Measurements from ENCODE around the gene CMTM7.

DNA sequence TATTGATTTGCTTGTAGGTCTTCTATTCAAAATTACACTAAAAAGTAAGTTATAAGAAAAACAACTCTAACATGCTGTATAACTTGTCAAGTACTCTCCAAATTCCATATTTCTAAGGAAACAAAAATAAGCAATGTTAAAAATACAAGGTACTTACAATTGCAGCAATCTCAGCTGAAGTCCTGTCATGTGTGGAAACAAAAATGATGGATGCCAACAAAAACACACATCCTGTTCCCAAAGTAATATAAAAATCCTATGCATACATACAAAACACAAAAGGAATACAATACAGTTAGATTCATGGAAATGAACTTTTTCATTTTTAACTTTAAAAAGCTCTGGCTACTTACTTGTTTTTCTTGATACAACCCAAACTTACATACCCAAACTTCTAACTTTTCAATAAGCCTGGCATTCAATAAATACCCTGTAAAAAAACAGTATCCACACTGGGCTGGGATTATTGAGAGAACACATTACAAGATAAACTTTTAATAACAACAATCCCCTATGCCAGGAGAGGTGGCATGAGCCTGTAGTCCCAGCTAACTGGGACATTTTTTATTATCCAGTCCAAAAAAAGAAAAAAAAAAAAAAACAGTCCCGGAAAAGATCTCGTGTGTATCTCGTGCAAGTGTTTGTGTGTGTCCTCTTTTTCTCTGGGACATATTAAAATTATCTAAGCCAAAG lies 96.3 kb downstream of the CMTM7 start:
- TF ChIP-seq POLR2A (IDR thresholded peaks at IDR 0.05) = no peak
- TF ChIP-seq, protein P1, sequence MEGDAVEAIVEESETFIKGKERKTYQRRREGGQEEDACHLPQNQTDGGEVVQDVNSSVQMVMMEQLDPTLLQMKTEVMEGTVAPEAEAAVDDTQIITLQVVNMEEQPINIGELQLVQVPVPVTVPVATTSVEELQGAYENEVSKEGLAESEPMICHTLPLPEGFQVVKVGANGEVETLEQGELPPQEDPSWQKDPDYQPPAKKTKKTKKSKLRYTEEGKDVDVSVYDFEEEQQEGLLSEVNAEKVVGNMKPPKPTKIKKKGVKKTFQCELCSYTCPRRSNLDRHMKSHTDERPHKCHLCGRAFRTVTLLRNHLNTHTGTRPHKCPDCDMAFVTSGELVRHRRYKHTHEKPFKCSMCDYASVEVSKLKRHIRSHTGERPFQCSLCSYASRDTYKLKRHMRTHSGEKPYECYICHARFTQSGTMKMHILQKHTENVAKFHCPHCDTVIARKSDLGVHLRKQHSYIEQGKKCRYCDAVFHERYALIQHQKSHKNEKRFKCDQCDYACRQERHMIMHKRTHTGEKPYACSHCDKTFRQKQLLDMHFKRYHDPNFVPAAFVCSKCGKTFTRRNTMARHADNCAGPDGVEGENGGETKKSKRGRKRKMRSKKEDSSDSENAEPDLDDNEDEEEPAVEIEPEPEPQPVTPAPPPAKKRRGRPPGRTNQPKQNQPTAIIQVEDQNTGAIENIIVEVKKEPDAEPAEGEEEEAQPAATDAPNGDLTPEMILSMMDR (IDR thresholded peaks at IDR 0.05) = no peak
